Measurements from ENCODE around the gene SCUBE1. TPM values are rescaled to one million over a fixed set of nuclear protein-coding genes. Genes with fewer than 3 reads are reported as not detected.
A peak's percentile ranks its signal among the peaks of the same experiment; 100 is the strongest.

SCUBE1 gene
- total RNA-seq = 100 to 1,000 TPM in 1 of 4 donors, 10 to 100 TPM in 3; 33.3 to 109 (median 66.3) TPM

DNA sequence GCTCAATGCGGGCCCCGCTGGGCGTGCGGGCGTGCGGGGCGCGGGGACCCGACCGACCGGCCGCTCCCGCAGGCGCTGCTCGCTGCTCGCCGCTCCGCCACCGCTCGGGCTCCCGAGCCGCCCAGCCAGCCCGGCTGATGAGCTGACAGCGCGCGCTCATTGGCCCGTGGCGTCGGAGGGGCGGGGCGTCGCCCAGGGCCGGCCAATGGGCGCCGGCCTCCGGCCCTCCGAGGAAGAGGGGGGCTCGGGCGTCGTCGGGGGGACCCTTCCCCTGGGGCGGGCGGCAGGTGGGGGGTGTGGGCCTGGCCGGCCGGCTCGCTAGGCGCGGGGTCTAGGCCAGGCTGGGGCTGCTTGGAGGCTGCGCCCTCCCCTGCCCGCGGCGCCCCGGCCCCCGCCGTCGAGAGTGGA is at the start of gene SCUBE1:
SCUBE1 (minus strand) TSS at position 111 of the 408 bp plus-strand sequence. CDS start 111 bp downstream, outside the sequence.
- intact Hi-C loops (cut with DNase I) = loop anchor here (5.0 kb wide), 1 partner anchor 51 kb away; no protein-coding TSS in a partner anchor
- Histone ChIP-seq H3K36me3 (no peaks in the 10 kb centered on the region), H3K27me3 (peaks cover 0 to 54% (median 21%) of the 10 kb centered on the region in 4 donors), H3K4me1 (peaks cover 16 to 67% (median 63%) of the 10 kb centered on the region in 4 donors), H3K27ac (replicated peaks in 1 of 4) (peak within 1 kb of the TSS; percentile 77 to 84 (median 81)), H3K9me3 (no peaks in the 10 kb centered on the region), H3K4me3 (peak within 1 kb of the TSS; percentile 61 to 78 (median 66))
- TF ChIP-seq POLR2AphosphoS5 (IDR thresholded peaks at IDR 0.05) (peak; percentile 5 to 71), EP300 (IDR thresholded peaks at IDR 0.05) (no peak), POLR2A (IDR thresholded peaks at IDR 0.05; ENCODE audit: low read depth) (no peak)
- TF ChIP-seq, protein P1, sequence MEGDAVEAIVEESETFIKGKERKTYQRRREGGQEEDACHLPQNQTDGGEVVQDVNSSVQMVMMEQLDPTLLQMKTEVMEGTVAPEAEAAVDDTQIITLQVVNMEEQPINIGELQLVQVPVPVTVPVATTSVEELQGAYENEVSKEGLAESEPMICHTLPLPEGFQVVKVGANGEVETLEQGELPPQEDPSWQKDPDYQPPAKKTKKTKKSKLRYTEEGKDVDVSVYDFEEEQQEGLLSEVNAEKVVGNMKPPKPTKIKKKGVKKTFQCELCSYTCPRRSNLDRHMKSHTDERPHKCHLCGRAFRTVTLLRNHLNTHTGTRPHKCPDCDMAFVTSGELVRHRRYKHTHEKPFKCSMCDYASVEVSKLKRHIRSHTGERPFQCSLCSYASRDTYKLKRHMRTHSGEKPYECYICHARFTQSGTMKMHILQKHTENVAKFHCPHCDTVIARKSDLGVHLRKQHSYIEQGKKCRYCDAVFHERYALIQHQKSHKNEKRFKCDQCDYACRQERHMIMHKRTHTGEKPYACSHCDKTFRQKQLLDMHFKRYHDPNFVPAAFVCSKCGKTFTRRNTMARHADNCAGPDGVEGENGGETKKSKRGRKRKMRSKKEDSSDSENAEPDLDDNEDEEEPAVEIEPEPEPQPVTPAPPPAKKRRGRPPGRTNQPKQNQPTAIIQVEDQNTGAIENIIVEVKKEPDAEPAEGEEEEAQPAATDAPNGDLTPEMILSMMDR (IDR thresholded peaks at IDR 0.05) = no peak
- DNase-seq (ENCODE audit: extremely low spot score) = no peak
- 4% methylated on average over 11 of the region's 56 CpGs for WGBS

GRCh38 chr22:43392385-43392989 is 49.3 kb upstream of the SCUBE1 start:
- peaks cover 0 to 17% (median 0%) of the 10 kb centered on the region in 4 donors for H3K27me3 ChIP-seq
- WGBS = 85% methylated on average over 9 of the region's 9 CpGs
- no peaks in the 10 kb centered on the region for H3K36me3 ChIP-seq
- H3K4me3 ChIP-seq = no peak overlapping the region
- H3K9me3 ChIP-seq = peaks cover 0 to 4% (median 0%) of the 10 kb centered on the region in 4 donors
- H3K4me1 ChIP-seq = peaks cover 0 to 6% (median 6%) of the 10 kb centered on the region in 4 donors
- no peak overlapping the region for H3K27ac ChIP-seq (replicated peaks in 1 of 4)
- TF ChIP-seq, protein P1 (IDR thresholded peaks at IDR 0.05) = no peak
- TF ChIP-seq POLR2A (IDR thresholded peaks at IDR 0.05; ENCODE audit: low read depth) (no peak), EP300 (IDR thresholded peaks at IDR 0.05) (no peak), POLR2AphosphoS5 (IDR thresholded peaks at IDR 0.05) (no peak)
- intact Hi-C loops (cut with DNase I) = no loop called here
- DNase-seq (ENCODE audit: extremely low spot score) = no peak

DNA sequence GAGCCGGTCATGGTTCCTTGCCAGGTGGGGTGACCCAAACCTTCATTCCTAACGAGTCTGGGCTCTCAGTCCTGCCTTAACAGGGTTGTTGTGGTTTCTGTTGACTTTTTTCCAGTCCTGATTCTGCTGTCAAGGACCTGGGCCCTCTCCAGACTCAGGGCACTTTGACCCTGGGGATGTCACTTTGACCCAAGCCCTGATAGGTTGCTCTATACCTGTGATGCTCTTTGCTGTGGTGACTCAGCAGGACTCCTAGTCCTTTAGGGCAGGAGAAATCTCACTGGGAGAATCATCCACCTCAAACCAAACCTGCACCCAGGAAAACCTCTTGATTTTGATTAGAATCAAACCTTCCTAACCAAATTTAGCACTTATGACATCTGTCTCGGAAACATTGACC is 48.1 kb upstream of the SCUBE1 start:
- Histone ChIP-seq H3K27ac (replicated peaks in 1 of 4) (no peak overlapping the region), H3K27me3 (peaks cover 0 to 27% (median 0%) of the 10 kb centered on the region in 4 donors), H3K9me3 (peaks cover 0 to 4% (median 0%) of the 10 kb centered on the region in 4 donors), H3K4me1 (peaks cover 0 to 6% (median 6%) of the 10 kb centered on the region in 4 donors), H3K4me3 (no peak overlapping the region), H3K36me3 (no peaks in the 10 kb centered on the region)
- intact Hi-C loops (cut with DNase I) = no loop called here
- 92% methylated on average over 3 of the region's 3 CpGs for WGBS
- TF ChIP-seq, protein P1 (IDR thresholded peaks at IDR 0.05) = no peak
- no peak for DNase-seq (ENCODE audit: extremely low spot score)

GRCh38 chr22:43390872-43391271 is 47.7 kb upstream of the SCUBE1 start:
- WGBS = 84% methylated on average over 4 of the region's 4 CpGs
- Histone ChIP-seq H3K27me3 (peaks cover 0 to 27% (median 0%) of the 10 kb centered on the region in 4 donors), H3K4me3 (no peak overlapping the region), H3K27ac (replicated peaks in 1 of 4) (no peak overlapping the region), H3K36me3 (no peaks in the 10 kb centered on the region), H3K9me3 (peaks cover 0 to 4% (median 0%) of the 10 kb centered on the region in 4 donors), H3K4me1 (peaks cover 2 to 8% (median 7%) of the 10 kb centered on the region in 4 donors)
- intact Hi-C loops (cut with DNase I) = no loop called here
- TF ChIP-seq POLR2A (IDR thresholded peaks at IDR 0.05; ENCODE audit: low read depth) (no peak), EP300 (IDR thresholded peaks at IDR 0.05) (no peak), POLR2AphosphoS5 (IDR thresholded peaks at IDR 0.05) (no peak)
- TF ChIP-seq, protein P1 (IDR thresholded peaks at IDR 0.05) = no peak
- DNase-seq (ENCODE audit: extremely low spot score) = no peak
